K562 (cell line): ENCODE results near the gene CPED1. TPM values are rescaled to one million over a fixed set of nuclear protein-coding genes. Genes with fewer than 3 reads are reported as not detected.
A peak's percentile ranks its signal among the peaks of the same experiment; 100 is the strongest.

Source experiments
- ARNT ChIP-seq, 2 experiments: fragments of 450-650 bp; IDR thresholded peaks; 2 replicates each; pipeline ENCODE4 v1.6.1; 2016; ENCODE audit warnings: mild to moderate bottlenecking in 1 of 2
- BRF2 ChIP-seq: IDR thresholded peaks from 3 replicates; pipeline ENCODE4 v1.6.1; 2011; ENCODE audit warnings: borderline replicate concordance, mild to moderate bottlenecking; ENCODE audit not compliant: insufficient read length, insufficient read depth
- HBP1 ChIP-seq: fragments of 450-650 bp; formaldehyde crosslinking; IDR thresholded peaks from 2 replicates; pipeline ENCODE4 v1.4.0; 2022; ENCODE audit warnings: missing genetic modification characterization
- MECOM ChIP-seq: fragments of 250-450 bp; sonication (Bioruptor Pico); IDR thresholded peaks from 2 replicates; pipeline ENCODE4 v1.8.0; 2022; ENCODE audit warnings: inconsistent platforms
- PCBP1 ChIP-seq: fragments of 200-400 bp; formaldehyde crosslinking; IDR thresholded peaks from 2 replicates; pipeline ENCODE4 v1.6.1; 2018; ENCODE audit warnings: mild to moderate bottlenecking, low read depth, low read length; ENCODE audit not compliant: poor library complexity, severe bottlenecking
- SRF ChIP-seq, 2 experiments: fragments of 250-450, 450-650 bp in 1 of 2; sonication (Bioruptor Pico) in 1 of 2; sonication (generic) in 1 of 2; formaldehyde crosslinking; IDR thresholded peaks; 2 replicates each; pipeline versions ENCODE4 v1.5.0 to v1.5.1; 2020 to 2022; ENCODE audit warnings: mild to moderate bottlenecking in 1 of 2, missing genetic modification reagents in 1 of 2
- TEAD4 ChIP-seq, 2 experiments: sonication (generic) in 1 of 2; formaldehyde crosslinking in 1 of 2; IDR thresholded peaks; 2 replicates each; pipeline versions ENCODE4 v1.6.1 to v1.8.0; 2012 to 2022; ENCODE audit warnings: borderline replicate concordance in 1 of 2, inconsistent platforms in 1 of 2, low read length in 1 of 2, mild to moderate bottlenecking in 1 of 2, missing genetic modification reagents in 1 of 2
- ZBTB26 ChIP-seq: fragments of 450-650 bp; formaldehyde crosslinking; IDR thresholded peaks from 2 replicates; pipeline ENCODE4 v1.4.0; 2022; ENCODE audit warnings: missing genetic modification characterization
- ZNF407 ChIP-seq: fragments of 450-650 bp; IDR thresholded peaks from 2 replicates; pipeline ENCODE4 v1.6.1; 2016; ENCODE audit warnings: low read depth
- polyA plus RNA-seq, 8 experiments: library from polyadenylated mRNA; depleted of rRNA in 4 of 8; stranded (reverse) in 5 of 8; unstranded in 3 of 8; fragments of >200 nt; fragmentation: Nextera tagmentation in 2 of 8; fragmentation: Illumina TruSeq in 1 of 8; extraction: Ambion mirVana in 2 of 8; extraction: Trizol in 1 of 8; gene quantifications; 2 replicates each; pipeline versions ENCODE4 v1.2.1 to v1.2.3, GENCODE V29; 2011 to 2014; ENCODE audit warnings: inconsistent platforms in 1 of 8, missing spikeins in 1 of 8
- total RNA-seq, 7 experiments: library from RNA; depleted of rRNA in 6 of 7; stranded (reverse); fragments of >200 nt in 6 of 7; fragmentation: Illumina TruSeq in 2 of 7; extraction: Trizol in 2 of 7; gene quantifications; 2 replicates each; pipeline versions ENCODE4 v1.2.1 to v1.2.3, GENCODE V29; 2011 to 2021; ENCODE audit warnings: low replicate concordance in 1 of 7
- TF ChIP-seq, protein P1 (sequence below): fragments of 250-450 bp; sonication (Bioruptor Pico); IDR thresholded peaks from 2 replicates; pipeline ENCODE4 v1.4.0; 2020; ENCODE audit warnings: mild to moderate bottlenecking, moderate library complexity

Gene CPED1
- total and polyA plus RNA-seq, 9 of the 15 experiments (the other 6 are each of a cell fraction or from before 2014, with no cell fraction given): 195 to 393 (median 290) TPM

DNA sequence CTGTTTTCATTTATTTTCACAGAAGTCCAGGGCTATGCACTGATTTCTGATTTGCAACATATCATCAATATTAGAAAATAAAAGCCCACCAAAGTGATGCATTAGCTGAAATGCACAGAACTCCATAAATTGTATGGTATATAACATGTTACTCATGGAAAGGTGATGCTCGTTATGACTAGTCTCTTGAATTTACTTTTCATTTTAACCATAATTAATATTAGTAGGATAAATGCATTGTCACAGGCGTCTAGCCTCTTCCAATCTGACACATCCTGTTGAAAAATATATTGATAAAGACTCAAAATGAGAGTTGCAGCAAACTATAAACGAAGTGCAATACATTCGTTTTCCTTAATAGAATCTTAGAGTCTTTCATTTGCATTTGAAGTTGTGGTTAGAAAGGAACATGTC is 92.4 kb downstream of the CPED1 start (continued):
- TF ChIP-seq BRF2 (no peak), MECOM (CRISPR knock-in tag) (no peak), ZBTB26 (CRISPR knock-in tag) (no peak), SRF (CRISPR knock-in tag; IDR thresholded peaks at IDR 0.05) (peak in 1 of 2 experiments; percentile 64; a peak in 3 of 4 replicates), TEAD4 (IDR thresholded peaks at IDR 0.05; ENCODE audit: low read length) (peak; percentile 6; the same call in 1 of the 2 replicates), TEAD4 (CRISPR knock-in tag; IDR thresholded peaks at IDR 0.05; ENCODE audit: borderline replicate concordance) (no peak), ARNT (IDR thresholded peaks at IDR 0.05) (0 out of 4 replicates have a peak, but pooled peaks of 1 of the 2 experiments have one; percentile 5), PCBP1 (no peak), HBP1 (CRISPR knock-in tag) (0 out of 2 replicates have a peak, but pooled peaks have one; percentile 7), ZNF407 (no peak)
- TF ChIP-seq, protein P1, sequence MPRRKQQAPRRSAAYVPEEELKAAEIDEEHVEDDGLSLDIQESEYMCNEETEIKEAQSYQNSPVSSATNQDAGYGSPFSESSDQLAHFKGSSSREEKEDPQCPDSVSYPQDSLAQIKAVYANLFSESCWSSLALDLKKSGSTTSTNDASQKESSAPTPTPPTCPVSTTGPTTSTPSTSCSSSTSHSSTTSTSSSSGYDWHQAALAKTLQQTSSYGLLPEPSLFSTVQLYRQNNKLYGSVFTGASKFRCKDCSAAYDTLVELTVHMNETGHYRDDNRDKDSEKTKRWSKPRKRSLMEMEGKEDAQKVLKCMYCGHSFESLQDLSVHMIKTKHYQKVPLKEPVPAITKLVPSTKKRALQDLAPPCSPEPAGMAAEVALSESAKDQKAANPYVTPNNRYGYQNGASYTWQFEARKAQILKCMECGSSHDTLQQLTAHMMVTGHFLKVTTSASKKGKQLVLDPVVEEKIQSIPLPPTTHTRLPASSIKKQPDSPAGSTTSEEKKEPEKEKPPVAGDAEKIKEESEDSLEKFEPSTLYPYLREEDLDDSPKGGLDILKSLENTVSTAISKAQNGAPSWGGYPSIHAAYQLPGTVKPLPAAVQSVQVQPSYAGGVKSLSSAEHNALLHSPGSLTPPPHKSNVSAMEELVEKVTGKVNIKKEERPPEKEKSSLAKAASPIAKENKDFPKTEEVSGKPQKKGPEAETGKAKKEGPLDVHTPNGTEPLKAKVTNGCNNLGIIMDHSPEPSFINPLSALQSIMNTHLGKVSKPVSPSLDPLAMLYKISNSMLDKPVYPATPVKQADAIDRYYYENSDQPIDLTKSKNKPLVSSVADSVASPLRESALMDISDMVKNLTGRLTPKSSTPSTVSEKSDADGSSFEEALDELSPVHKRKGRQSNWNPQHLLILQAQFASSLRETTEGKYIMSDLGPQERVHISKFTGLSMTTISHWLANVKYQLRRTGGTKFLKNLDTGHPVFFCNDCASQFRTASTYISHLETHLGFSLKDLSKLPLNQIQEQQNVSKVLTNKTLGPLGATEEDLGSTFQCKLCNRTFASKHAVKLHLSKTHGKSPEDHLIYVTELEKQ (CRISPR knock-in tag): 0 out of 2 replicates have a peak, but pooled peaks have one; percentile 48
